Fibroblast of lung (primary cell): ENCODE measurements around the gene BCAS3.

ENCODE experiments used
- EZH2 ChIP-seq: IDR thresholded peaks from 2 replicates; pipeline ENCODE4 v1.5.1; 2012; ENCODE audit warnings: low read length, control low read depth, mild to moderate bottlenecking; ENCODE audit errors: missing control alignments
- TF ChIP-seq, protein P1 (sequence below), 2 donors: IDR thresholded peaks in 1 of 2; conservative IDR thresholded peaks in 1 of 2; 1 replicate in 1 of 2; 2 replicates in 1 of 2; pipeline ENCODE4 v1.5.1; 2011 to 2012; ENCODE audit warnings: low read length in 2 of 2, control low read depth in 1 of 2, inconsistent platforms in 1 of 2, low read depth in 1 of 2, mild to moderate bottlenecking in 1 of 2

- TF ChIP-seq, protein P1, sequence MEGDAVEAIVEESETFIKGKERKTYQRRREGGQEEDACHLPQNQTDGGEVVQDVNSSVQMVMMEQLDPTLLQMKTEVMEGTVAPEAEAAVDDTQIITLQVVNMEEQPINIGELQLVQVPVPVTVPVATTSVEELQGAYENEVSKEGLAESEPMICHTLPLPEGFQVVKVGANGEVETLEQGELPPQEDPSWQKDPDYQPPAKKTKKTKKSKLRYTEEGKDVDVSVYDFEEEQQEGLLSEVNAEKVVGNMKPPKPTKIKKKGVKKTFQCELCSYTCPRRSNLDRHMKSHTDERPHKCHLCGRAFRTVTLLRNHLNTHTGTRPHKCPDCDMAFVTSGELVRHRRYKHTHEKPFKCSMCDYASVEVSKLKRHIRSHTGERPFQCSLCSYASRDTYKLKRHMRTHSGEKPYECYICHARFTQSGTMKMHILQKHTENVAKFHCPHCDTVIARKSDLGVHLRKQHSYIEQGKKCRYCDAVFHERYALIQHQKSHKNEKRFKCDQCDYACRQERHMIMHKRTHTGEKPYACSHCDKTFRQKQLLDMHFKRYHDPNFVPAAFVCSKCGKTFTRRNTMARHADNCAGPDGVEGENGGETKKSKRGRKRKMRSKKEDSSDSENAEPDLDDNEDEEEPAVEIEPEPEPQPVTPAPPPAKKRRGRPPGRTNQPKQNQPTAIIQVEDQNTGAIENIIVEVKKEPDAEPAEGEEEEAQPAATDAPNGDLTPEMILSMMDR (conservative IDR thresholded peaks at IDR 0.05 in 1 of 2, IDR thresholded peaks at IDR 0.05 in 1 of 2; ENCODE audit: low read depth in 1 of 2, low read length in 2 of 2) = no peak
- no peak for TF ChIP-seq EZH2
These were observed 338.3 kb downstream of the BCAS3 start for GRCh38 chr17:61015966-61016365.
